IgD-negative memory B cell (primary cell): ENCODE results near the gene TFAP2C. TPM values are rescaled to one million over a fixed set of nuclear protein-coding genes. Genes with fewer than 3 reads are reported as not detected.

Experiments used
- H3K27ac Mint-ChIP-seq, 3 donors: one replicate each; pipeline ENCODE4 v1.8.0; 2020 to 2022; ENCODE audit warnings: mild to moderate bottlenecking in 3 of 3, mixed read lengths in 3 of 3, moderate library complexity in 1 of 3
- H3K27me3 Mint-ChIP-seq: one replicate; pipeline ENCODE4 v1.8.0; 2021; ENCODE audit warnings: mixed read lengths
- H3K36me3 Mint-ChIP-seq: one replicate; pipeline ENCODE4 v1.8.0; 2020; ENCODE audit warnings: mild to moderate bottlenecking, mixed read lengths
- H3K4me1 Mint-ChIP-seq, 3 donors: one replicate each; pipeline ENCODE4 v1.8.0; 2020 to 2022; ENCODE audit warnings: mixed read lengths in 3 of 3, mild to moderate bottlenecking in 1 of 3
- H3K4me3 Mint-ChIP-seq, 4 donors: one replicate each; pipeline ENCODE4 v1.8.0; 2020 to 2022; ENCODE audit warnings: mild to moderate bottlenecking in 4 of 4, mixed read lengths in 4 of 4, moderate library complexity in 3 of 4
- H3K9me3 Mint-ChIP-seq, 3 donors: one replicate each; pipeline ENCODE4 v1.8.0; 2020 to 2021; ENCODE audit warnings: mixed read lengths in 3 of 3, mild to moderate bottlenecking in 1 of 3
- polyA plus RNA-seq: library from polyadenylated mRNA; unstranded; fragments of 300-500 nt; fragmentation: Illumina TruSeq; gene quantifications from one replicate; pipeline ENCODE4 v1.2.3, GENCODE V29; 2021

The TFAP2C gene
- not detected for polyA plus RNA-seq

- Mint-ChIP-seq H3K9me3 (no peaks in the 10 kb centered on the region), H3K4me3 (peak within 1 kb of the TSS in 3 of 4 donors; percentile 41 to 51 (median 45)), H3K27me3 (peaks cover 60% of the 10 kb centered on the region), H3K27ac (no peak within 1 kb of the TSS), H3K36me3 (no peaks in the 10 kb centered on the region), H3K4me1 (peaks cover 0 to 6% (median 4%) of the 10 kb centered on the region in 3 donors)
Observed at GRCh38 chr20:56628873-56629463, at the start of gene TFAP2C. Gene TFAP2C (plus strand): TSS chr20:56629306. CDS start chr20:56629545, 239 bp downstream.

GRCh38 chr20:56580226-56580625, 48.9 kb upstream of the TFAP2C start:
- H3K4me3 Mint-ChIP-seq = no peak overlapping the region
- H3K27ac Mint-ChIP-seq = no peak overlapping the region
- H3K27me3 Mint-ChIP-seq = peaks cover 12% of the 10 kb centered on the region
- H3K9me3 Mint-ChIP-seq = peaks cover 0 to 1% (median 0%) of the 10 kb centered on the region in 3 donors
- H3K36me3 Mint-ChIP-seq = peaks cover 4% of the 10 kb centered on the region
- H3K4me1 Mint-ChIP-seq = no peaks in the 10 kb centered on the region

- H3K4me1 Mint-ChIP-seq = no peaks in the 10 kb centered on the region
- no peaks in the 10 kb centered on the region for H3K9me3 Mint-ChIP-seq
- H3K27me3 Mint-ChIP-seq = peaks cover 12% of the 10 kb centered on the region
- H3K27ac Mint-ChIP-seq = no peak overlapping the region
- no peaks in the 10 kb centered on the region for H3K36me3 Mint-ChIP-seq
- H3K4me3 Mint-ChIP-seq = no peak overlapping the region
Observed at GRCh38 chr20:56581701-56582100, 47.4 kb upstream of the TFAP2C start.

- peak overlapping the region in 1 of 4 donors; percentile 76 for H3K4me3 Mint-ChIP-seq
- no peak overlapping the region for H3K27ac Mint-ChIP-seq
- H3K27me3 Mint-ChIP-seq = peaks cover 11% of the 10 kb centered on the region
- H3K9me3 Mint-ChIP-seq = no peaks in the 10 kb centered on the region
- H3K4me1 Mint-ChIP-seq = no peaks in the 10 kb centered on the region
- H3K36me3 Mint-ChIP-seq = no peaks in the 10 kb centered on the region
Observed at GRCh38 chr20:56582542-56582941, 46.6 kb upstream of the TFAP2C start.

GRCh38 chr20:56584916-56585315, 44.2 kb upstream of the TFAP2C start:
- no peak overlapping the region for H3K4me3 Mint-ChIP-seq
- no peaks in the 10 kb centered on the region for H3K9me3 Mint-ChIP-seq
- H3K27ac Mint-ChIP-seq = no peak overlapping the region
- H3K4me1 Mint-ChIP-seq = peaks cover 0 to 2% (median 0%) of the 10 kb centered on the region in 3 donors
- H3K36me3 Mint-ChIP-seq = no peaks in the 10 kb centered on the region
- H3K27me3 Mint-ChIP-seq = peaks cover 8% of the 10 kb centered on the region

GRCh38 chr20:56587307-56588041, 41.6 kb upstream of the TFAP2C start:
- H3K27me3 Mint-ChIP-seq = peaks cover 2% of the 10 kb centered on the region
- H3K4me3 Mint-ChIP-seq = no peak overlapping the region
- no peak overlapping the region for H3K27ac Mint-ChIP-seq
- no peaks in the 10 kb centered on the region for H3K9me3 Mint-ChIP-seq
- no peaks in the 10 kb centered on the region for H3K36me3 Mint-ChIP-seq
- H3K4me1 Mint-ChIP-seq = peaks cover 0 to 2% (median 0%) of the 10 kb centered on the region in 3 donors

- Mint-ChIP-seq H3K4me1 (peaks cover 0 to 2% (median 0%) of the 10 kb centered on the region in 3 donors), H3K9me3 (no peaks in the 10 kb centered on the region), H3K27ac (no peak overlapping the region), H3K4me3 (no peak overlapping the region), H3K27me3 (no peaks in the 10 kb centered on the region), H3K36me3 (no peaks in the 10 kb centered on the region)
Observed at GRCh38 chr20:56588996-56589395, 40.1 kb upstream of the TFAP2C start.

- Mint-ChIP-seq H3K4me1 (peaks cover 0 to 2% (median 0%) of the 10 kb centered on the region in 3 donors), H3K27me3 (no peaks in the 10 kb centered on the region), H3K9me3 (no peaks in the 10 kb centered on the region), H3K27ac (no peak overlapping the region), H3K4me3 (no peak overlapping the region), H3K36me3 (no peaks in the 10 kb centered on the region)
Observed at GRCh38 chr20:56589633-56590032, 39.5 kb upstream of the TFAP2C start.

- no peak overlapping the region for H3K27ac Mint-ChIP-seq
- no peaks in the 10 kb centered on the region for H3K9me3 Mint-ChIP-seq
- peaks cover 0 to 2% (median 0%) of the 10 kb centered on the region in 3 donors for H3K4me1 Mint-ChIP-seq
- no peak overlapping the region for H3K4me3 Mint-ChIP-seq
- peaks cover 2% of the 10 kb centered on the region for H3K27me3 Mint-ChIP-seq
- no peaks in the 10 kb centered on the region for H3K36me3 Mint-ChIP-seq
Observed at GRCh38 chr20:56590888-56591287, 38.2 kb upstream of the TFAP2C start.

GRCh38 chr20:56592211-56592610, 36.9 kb upstream of the TFAP2C start:
- Mint-ChIP-seq H3K4me1 (peaks cover 0 to 2% (median 0%) of the 10 kb centered on the region in 3 donors), H3K4me3 (no peak overlapping the region), H3K27me3 (peaks cover 2% of the 10 kb centered on the region), H3K36me3 (no peaks in the 10 kb centered on the region), H3K27ac (no peak overlapping the region), H3K9me3 (no peaks in the 10 kb centered on the region)

GRCh38 chr20:56592817-56593216, 36.3 kb upstream of the TFAP2C start:
- Mint-ChIP-seq H3K4me1 (peaks cover 0 to 2% (median 0%) of the 10 kb centered on the region in 3 donors), H3K4me3 (no peak overlapping the region), H3K27ac (no peak overlapping the region), H3K9me3 (no peaks in the 10 kb centered on the region), H3K36me3 (no peaks in the 10 kb centered on the region), H3K27me3 (peaks cover 2% of the 10 kb centered on the region)

GRCh38 chr20:56595746-56596475, 33.2 kb upstream of the TFAP2C start:
- no peaks in the 10 kb centered on the region for H3K36me3 Mint-ChIP-seq
- H3K4me1 Mint-ChIP-seq = no peaks in the 10 kb centered on the region
- peaks cover 4% of the 10 kb centered on the region for H3K27me3 Mint-ChIP-seq
- no peak overlapping the region for H3K4me3 Mint-ChIP-seq
- no peaks in the 10 kb centered on the region for H3K9me3 Mint-ChIP-seq
- no peak overlapping the region for H3K27ac Mint-ChIP-seq

- Mint-ChIP-seq H3K9me3 (no peaks in the 10 kb centered on the region), H3K36me3 (peaks cover 1% of the 10 kb centered on the region), H3K4me3 (no peak overlapping the region), H3K4me1 (no peaks in the 10 kb centered on the region), H3K27ac (no peak overlapping the region), H3K27me3 (peaks cover 2% of the 10 kb centered on the region)
Observed at GRCh38 chr20:56601166-56601565, 27.9 kb upstream of the TFAP2C start.

GRCh38 chr20:56604673-56605072, 24.4 kb upstream of the TFAP2C start:
- no peak overlapping the region for H3K27ac Mint-ChIP-seq
- no peaks in the 10 kb centered on the region for H3K9me3 Mint-ChIP-seq
- H3K27me3 Mint-ChIP-seq = peaks cover 4% of the 10 kb centered on the region
- H3K36me3 Mint-ChIP-seq = peaks cover 1% of the 10 kb centered on the region
- H3K4me1 Mint-ChIP-seq = no peaks in the 10 kb centered on the region
- H3K4me3 Mint-ChIP-seq = no peak overlapping the region

GRCh38 chr20:56605261-56605996, 23.7 kb upstream of the TFAP2C start:
- Mint-ChIP-seq H3K36me3 (peaks cover 1% of the 10 kb centered on the region), H3K4me1 (peaks cover 0 to 2% (median 0%) of the 10 kb centered on the region in 3 donors), H3K27me3 (peaks cover 1% of the 10 kb centered on the region), H3K9me3 (no peaks in the 10 kb centered on the region), H3K27ac (no peak overlapping the region), H3K4me3 (no peak overlapping the region)
